ENCODE results near the gene COMMD6.

COMMD6 gene

DNA sequence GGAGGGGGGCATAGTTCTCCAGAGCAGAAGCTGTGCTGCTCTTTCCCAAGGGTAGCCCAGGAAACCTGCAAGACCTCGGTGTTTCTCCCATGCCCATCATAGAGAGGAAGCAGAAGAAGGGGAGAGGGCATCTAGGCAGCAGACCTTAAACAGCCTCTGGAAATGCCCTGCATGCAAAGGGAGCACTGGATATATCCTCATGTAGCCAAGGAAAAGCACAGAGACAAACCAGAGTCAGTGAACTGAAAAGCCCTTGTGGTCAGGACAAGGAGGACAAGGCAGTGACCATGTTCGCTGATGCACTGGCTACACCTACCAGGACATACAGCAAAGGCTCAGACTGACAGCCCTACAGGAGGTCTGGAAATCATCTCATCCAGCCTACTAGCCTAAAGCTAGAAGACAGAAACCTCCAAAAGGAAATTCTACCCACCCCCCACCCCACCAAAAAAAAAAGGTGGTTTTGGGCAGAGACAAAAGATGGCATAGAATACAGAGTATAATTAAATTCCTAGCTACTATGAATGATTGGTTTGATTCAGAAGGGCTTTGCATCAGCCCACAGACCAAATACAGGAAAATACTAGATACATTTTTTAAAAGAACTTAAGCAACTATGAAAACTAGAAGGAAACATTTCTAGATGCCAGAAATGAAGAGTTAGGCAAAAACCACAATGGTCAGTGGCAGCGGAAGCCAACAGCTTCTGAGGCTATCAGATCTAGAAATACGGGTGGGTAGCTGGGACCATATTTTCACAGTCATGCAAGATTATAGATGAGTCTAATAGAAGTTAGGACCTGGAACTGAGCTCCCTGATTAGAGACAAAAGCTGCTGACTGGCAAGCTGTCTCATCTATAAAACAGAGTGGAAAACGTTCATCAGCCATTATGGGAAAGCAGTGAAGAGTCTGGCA is 51.2 kb downstream of the COMMD6 start:
- FAIRE-seq: no peak
- DNase-seq (ENCODE audit: insufficient read length, low spot score): no peak

DNA sequence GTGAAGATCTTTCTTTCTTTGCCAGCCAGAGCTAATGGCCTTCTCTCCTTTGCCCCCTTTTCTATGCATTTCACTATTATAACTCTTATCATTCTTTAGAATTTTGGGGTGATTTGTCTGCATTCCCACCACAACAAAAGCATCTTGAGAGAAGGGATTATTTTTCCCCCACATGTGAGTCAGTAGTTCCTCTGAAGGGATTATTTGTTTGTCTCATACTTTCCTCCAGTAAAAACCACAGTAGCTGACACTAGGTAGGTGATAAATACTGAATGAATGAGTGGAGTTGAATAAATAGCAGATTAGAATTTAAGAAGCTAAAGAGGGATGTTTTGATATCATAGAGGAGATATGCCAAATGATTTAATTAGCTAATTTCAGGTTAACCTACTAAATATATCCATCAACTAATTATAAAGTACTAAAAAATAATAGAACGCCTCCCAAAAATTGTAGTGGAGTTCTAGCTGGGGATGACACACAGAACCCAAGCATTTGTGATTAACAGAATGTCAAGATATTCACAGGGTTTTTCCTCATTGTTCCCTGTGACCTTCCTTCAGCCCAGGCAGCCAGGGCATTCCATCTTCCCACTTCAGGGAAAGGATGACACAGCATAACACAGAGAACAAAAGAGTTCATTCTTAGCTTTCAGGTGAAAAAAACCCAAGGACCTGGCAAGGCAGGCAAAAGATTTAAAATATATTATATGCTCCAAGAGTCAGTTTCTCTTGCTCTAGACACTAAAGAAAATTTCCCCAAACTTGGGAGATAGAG is 52.2 kb downstream of the COMMD6 start:
- no peak for DNase-seq (ENCODE audit: insufficient read length, low spot score)
- FAIRE-seq: no peak

GRCh38 chr13:75482820-75483079 is 54.9 kb downstream of the COMMD6 start:
- FAIRE-seq (no peak), DNase-seq (ENCODE audit: insufficient read length, low spot score) (no peak)

- peak; percentile 84 for FAIRE-seq
- no peak for DNase-seq (ENCODE audit: insufficient read length, low spot score)
These were observed 55.4 kb downstream of the COMMD6 start, which contains the start of gene TBC1D4 for GRCh38 chr13:75482070-75482819. TSS of gene TBC1D4 (minus strand) at chr13:75482169. CDS start at chr13:75481767, 402 bp downstream.

GRCh38 chr13:75481176-75482069 is 56.2 kb downstream of the COMMD6 start:
- FAIRE-seq (no peak), DNase-seq (ENCODE audit: insufficient read length, low spot score) (no peak)

DNA sequence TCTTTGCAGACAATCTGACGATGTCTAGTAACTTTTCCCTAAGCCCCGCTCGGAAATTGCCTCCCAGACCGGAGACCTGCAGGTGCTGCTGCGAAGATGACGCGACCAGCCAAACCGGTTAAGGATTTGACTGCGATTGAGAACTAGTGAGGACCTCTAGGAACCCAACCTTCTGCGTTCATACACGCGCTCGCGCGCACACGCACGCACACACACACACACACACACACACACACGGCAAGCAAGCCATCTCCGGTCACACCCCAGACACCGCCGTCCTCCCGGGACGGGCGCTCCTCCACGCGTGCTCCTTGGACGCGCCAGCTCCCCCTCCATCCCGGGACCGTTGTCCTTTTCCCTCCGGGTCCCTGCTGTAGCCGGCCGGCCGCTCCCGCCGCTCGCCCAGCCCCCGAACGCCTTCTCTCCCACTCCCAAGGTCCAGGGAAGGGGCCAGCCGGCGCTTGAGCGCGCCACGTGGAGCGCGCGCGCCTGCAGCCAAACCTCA is 56.9 kb downstream of the COMMD6 start:
- FAIRE-seq (no peak), DNase-seq (ENCODE audit: insufficient read length, low spot score) (no peak)

DNA sequence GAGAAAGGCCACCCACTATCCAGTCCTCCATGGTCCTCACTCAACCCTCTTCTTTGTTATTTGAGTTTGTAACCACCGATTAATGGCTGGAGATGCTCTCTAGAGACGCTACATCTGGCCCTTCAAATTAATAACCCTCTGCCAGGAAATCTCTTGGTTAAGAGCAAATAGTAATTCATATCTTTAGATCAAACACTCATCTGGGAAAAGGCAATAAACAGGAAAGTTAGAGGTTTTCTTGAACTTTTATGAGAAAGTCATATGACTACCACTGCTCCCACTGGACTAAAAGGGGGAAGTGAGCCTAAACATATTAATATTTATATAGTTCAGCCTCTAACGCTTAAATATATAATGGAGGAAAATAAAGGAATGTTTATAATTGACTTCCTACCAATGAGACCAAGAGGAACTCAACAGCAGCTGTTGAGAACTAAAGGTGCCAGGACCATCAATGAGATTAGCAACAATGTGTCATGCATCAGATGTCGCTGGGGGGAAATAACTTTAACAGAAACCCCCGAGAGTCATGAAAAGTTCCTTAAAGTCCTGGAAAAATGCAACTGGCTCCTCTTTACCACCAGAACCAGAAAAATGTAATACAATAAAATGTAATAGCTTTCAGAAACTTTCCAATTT is 58.4 kb downstream of the COMMD6 start:
- DNase-seq (ENCODE audit: insufficient read length, low spot score) (no peak), FAIRE-seq (no peak)

DNA sequence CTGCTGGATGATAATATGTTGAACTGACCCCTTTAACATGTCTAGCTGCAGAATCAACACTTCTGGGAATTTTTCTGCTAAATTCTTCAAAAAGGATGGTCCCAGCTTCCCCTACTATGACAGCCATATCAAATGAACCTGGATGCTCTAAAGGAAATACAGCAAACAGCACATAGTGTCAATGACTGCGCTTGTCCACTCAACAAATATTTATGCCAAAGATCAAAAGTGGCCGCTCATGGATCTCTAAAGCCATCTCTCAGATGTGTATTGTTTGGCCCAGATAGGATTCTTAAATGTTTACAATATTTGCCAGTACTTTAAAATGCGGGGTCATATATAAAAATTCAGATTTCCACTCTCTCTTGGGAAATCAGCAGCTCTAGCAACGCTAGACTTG is 59.0 kb downstream of the COMMD6 start:
- DNase-seq (ENCODE audit: insufficient read length, low spot score): no peak
- no peak for FAIRE-seq

Measured in GM19239 (cell line).